Measurements from ENCODE around the gene WDR46. TPM values are rescaled to one million over a fixed set of nuclear protein-coding genes. Genes with fewer than 3 reads are reported as not detected.
"Not testable (repeated sequence)": the region's sequence is repeated elsewhere in the genome, so short reads cannot be mapped to it uniquely, and the experiment has no call there.

Gene WDR46
- total RNA-seq, 1 donor from 2014 or later = 117 TPM

- no peak overlapping the region for H3K4me3 Mint-ChIP-seq
- ATAC-seq (ENCODE audit: low read depth) = no peak
- no peaks in the 10 kb centered on the region for H3K27me3 Mint-ChIP-seq
Measured at GRCh38 chr6:33264015-33264414, 25.0 kb downstream of the WDR46 start.

GRCh38 chr6:33262490-33262889 lies 26.5 kb downstream of the WDR46 start:
- ATAC-seq (ENCODE audit: low read depth); H3K27ac Mint-ChIP-seq; H3K9me3 Mint-ChIP-seq; H3K27me3 Mint-ChIP-seq; H3K4me3 Mint-ChIP-seq; CTCF ChIA-PET; intact Hi-C loops (cut with micrococcal nuclease); DNase-seq; H3K4me1 Mint-ChIP-seq: not testable (repeated sequence)
- POLR2A ChIA-PET = interaction anchor here (0.7 to 1.2 kb wide), 3 partner anchors 9 to 309 kb away, joined by 4 to 7 read pairs (median 6); partner anchors contain the start of genes RPS18 and VPS52
- H3K36me3 Mint-ChIP-seq (ENCODE audit: low read depth) = peaks cover 79% of the 10 kb centered on the region

More at GRCh38 chr6:33264015-33264414, 25.0 kb downstream of the WDR46 start:
- H3K27ac Mint-ChIP-seq = no peak overlapping the region
- no peak for DNase-seq
- peaks cover 4% of the 10 kb centered on the region for H3K9me3 Mint-ChIP-seq
- intact Hi-C loops (cut with micrococcal nuclease) = no loop called here
- H3K36me3 Mint-ChIP-seq (ENCODE audit: low read depth) = peaks cover 87% of the 10 kb centered on the region
- H3K4me1 Mint-ChIP-seq = no peaks in the 10 kb centered on the region
- CTCF ChIA-PET = no interaction called here
- TF ChIP-seq CTCF (IDR thresholded peaks at IDR 0.05) = no peak
- POLR2A ChIA-PET = interaction anchor here (0.5 to 0.7 kb wide), 2 partner anchors 28 to 1424 kb away, joined by 3 read pairs; no protein-coding TSS in a partner anchor

- no peak for ATAC-seq (ENCODE audit: low read depth)
- H3K27me3 Mint-ChIP-seq = no peaks in the 10 kb centered on the region
- peaks cover 4% of the 10 kb centered on the region for H3K9me3 Mint-ChIP-seq
- TF ChIP-seq CTCF (IDR thresholded peaks at IDR 0.05) = no peak
- ChIA-PET POLR2A (interaction anchor here (2.5 kb wide), 1 partner anchor 13 kb away, joined by 10 read pairs; the partner anchor contains the start of genes RPS18 and VPS52), CTCF (no interaction called here)
- H3K4me3 Mint-ChIP-seq = no peak overlapping the region
- H3K27ac Mint-ChIP-seq = no peak overlapping the region
- H3K36me3 Mint-ChIP-seq (ENCODE audit: low read depth) = peaks cover 54% of the 10 kb centered on the region
- intact Hi-C loops (cut with micrococcal nuclease) = no loop called here
- no peak for DNase-seq
- H3K4me1 Mint-ChIP-seq = no peaks in the 10 kb centered on the region
Measured at GRCh38 chr6:33259032-33259431, 30.0 kb downstream of the WDR46 start.

- Mint-ChIP-seq H3K36me3 (ENCODE audit: low read depth) (peaks cover 44% of the 10 kb centered on the region), H3K9me3 (no peaks in the 10 kb centered on the region), H3K4me1 (peaks cover 12% of the 10 kb centered on the region), H3K4me3 (no peak overlapping the region), H3K27ac (no peak overlapping the region), H3K27me3 (no peaks in the 10 kb centered on the region)
- ATAC-seq (ENCODE audit: low read depth) (no peak), DNase-seq (no peak)
- POLR2A ChIA-PET = interaction anchor here (0.8 kb wide), 1 partner anchor 17 kb away, joined by 6 read pairs; the partner anchor contains the start of genes RPS18 and VPS52
- TF ChIP-seq CTCF (IDR thresholded peaks at IDR 0.05) = no peak
- CTCF ChIA-PET = no interaction called here
- intact Hi-C loops (cut with micrococcal nuclease) = no loop called here
Measured at GRCh38 chr6:33254591-33254990, 34.4 kb downstream of the WDR46 start.

GRCh38 chr6:33252759-33253158 lies 36.3 kb downstream of the WDR46 start:
- peak overlapping the region; percentile 20 for H3K27ac Mint-ChIP-seq

More at GRCh38 chr6:33252759-33253158, 36.3 kb downstream of the WDR46 start:
- ATAC-seq (ENCODE audit: low read depth) = no peak
- intact Hi-C loops (cut with micrococcal nuclease) = no loop called here
- TF ChIP-seq CTCF (IDR thresholded peaks at IDR 0.05) = no peak
- ChIA-PET CTCF (no interaction called here), POLR2A (interaction anchor here (0.7 to 5.5 kb wide), 2 partner anchors 19 to 158 kb away, joined by 8 to 55 read pairs; partner anchors contain the start of genes PHF1, RPS18 and VPS52)
- Mint-ChIP-seq H3K27me3 (no peaks in the 10 kb centered on the region), H3K4me3 (no peak overlapping the region), H3K4me1 (peaks cover 28% of the 10 kb centered on the region), H3K36me3 (ENCODE audit: low read depth) (peaks cover 33% of the 10 kb centered on the region), H3K9me3 (no peaks in the 10 kb centered on the region)
- DNase-seq = no peak
